ENCODE measurements around the gene TDRD6.

DNA sequence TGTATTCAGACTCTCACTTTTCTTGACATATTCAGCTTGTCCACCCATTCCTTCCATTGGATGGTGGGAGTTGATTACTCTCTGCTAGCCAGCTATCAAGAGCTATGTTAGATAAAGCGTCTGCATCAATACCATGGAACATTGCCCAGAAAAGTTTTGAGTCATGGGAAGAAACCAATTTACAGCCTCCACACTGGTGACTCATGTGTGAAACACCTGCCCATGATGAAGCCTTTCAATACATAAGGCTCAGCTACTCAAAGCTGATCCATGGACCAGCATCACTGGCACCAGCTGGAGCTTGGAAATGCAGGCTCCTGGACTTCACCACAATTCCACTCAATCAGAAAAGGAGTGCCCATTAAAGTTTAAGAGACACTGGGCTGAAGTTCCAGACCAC lies 31.4 kb downstream of the TDRD6 start:
- no peak for TF ChIP-seq CTCF (IDR thresholded peaks at IDR 0.05; ENCODE audit: insufficient read depth, low read depth, low read length)
- TF ChIP-seq EZH2 (IDR thresholded peaks at IDR 0.05; ENCODE audit: insufficient read depth, low read length), result no peak
